K562 (cell line): ENCODE measurements around the gene UQCRC2. TPM values are rescaled to one million over a fixed set of nuclear protein-coding genes. Genes with fewer than 3 reads are reported as not detected.

Experiments used
- ARHGAP35 ChIP-seq: fragments of 450-650 bp; IDR thresholded peaks from 2 replicates; pipeline ENCODE4 v1.6.1; 2018; ENCODE audit not compliant: partially characterized antibody
- ARNT ChIP-seq, 2 experiments: fragments of 450-650 bp; IDR thresholded peaks; 2 replicates each; pipeline ENCODE4 v1.6.1; 2016; ENCODE audit warnings: mild to moderate bottlenecking in 1 of 2
- BACH1 ChIP-seq: fragments of 200-800 bp; sonication (Bioruptor generic); IDR thresholded peaks from 2 replicates; pipeline ENCODE4 v1.6.1; 2016; ENCODE audit warnings: missing genetic modification characterization, missing compliant biosample characterization
- DPF2 ChIP-seq: fragments of 450-650 bp; IDR thresholded peaks from 2 replicates; pipeline ENCODE4 v1.6.1; 2016
- ETV1 ChIP-seq: fragments of 450-650 bp; conservative IDR thresholded peaks from 2 replicates; pipeline ENCODE4 v1.6.1; 2016; ENCODE audit warnings: missing genetic modification characterization, control low read depth, low read depth, missing compliant biosample characterization
- EWSR1 ChIP-seq: fragments of 450-650 bp; IDR thresholded peaks from 2 replicates; pipeline ENCODE4 v1.6.1; 2018; ENCODE audit warnings: borderline replicate concordance, mild to moderate bottlenecking, low read depth, moderate library complexity; ENCODE audit not compliant: partially characterized antibody
- JUND ChIP-seq, 2 experiments: IDR thresholded peaks; 2 replicates in 1 of 2; 3 replicates in 1 of 2; pipeline ENCODE4 v1.6.1; 2011; ENCODE audit warnings: borderline replicate concordance in 2 of 2, low read depth in 2 of 2, low read length in 2 of 2, improper control_type of control experiment in 1 of 2, missing biosample characterization in 1 of 2, missing genetic modification characterization in 1 of 2, missing genetic modification reagents in 1 of 2
- KAT8 ChIP-seq: fragments of 450-650 bp; IDR thresholded peaks from 2 replicates; pipeline ENCODE4 v1.6.1; 2016; ENCODE audit warnings: low read depth, mild to moderate bottlenecking
- MAZ ChIP-seq, 2 experiments: fragments of 450-650 bp in 1 of 2; sonication (generic) in 1 of 2; formaldehyde crosslinking; IDR thresholded peaks in 1 of 2; conservative IDR thresholded peaks in 1 of 2; 2 replicates each; pipeline versions ENCODE4 v1.4.0 to v1.5.0; 2020; ENCODE audit warnings: mild to moderate bottlenecking in 1 of 2, missing genetic modification reagents in 1 of 2
- OTX1 ChIP-seq: fragments of 450-650 bp; formaldehyde crosslinking; IDR thresholded peaks from 2 replicates; pipeline ENCODE4 v1.4.0; 2022; ENCODE audit warnings: mild to moderate bottlenecking
- POLR2B ChIP-seq: fragments of 450-650 bp; IDR thresholded peaks from 2 replicates; pipeline ENCODE4 v1.6.1; 2018; ENCODE audit warnings: low read depth; ENCODE audit not compliant: partially characterized antibody
- POLR2G ChIP-seq: fragments of 200-400 bp; formaldehyde crosslinking; IDR thresholded peaks from 2 replicates; pipeline ENCODE4 v1.6.1; 2017; ENCODE audit warnings: low read depth, mild to moderate bottlenecking, antibody characterized with exemption, low read length, moderate library complexity
- PYGO2 ChIP-seq: fragments of 450-650 bp; IDR thresholded peaks from 2 replicates; pipeline ENCODE4 v1.6.1; 2016; ENCODE audit warnings: mild to moderate bottlenecking, missing genetic modification characterization, moderate library complexity, missing compliant biosample characterization
- SETDB1 ChIP-seq: IDR thresholded peaks from one replicate; pipeline ENCODE4 v1.6.1; 2012; ENCODE audit warnings: low read length, control low read depth, inconsistent platforms
- SMAD3 ChIP-seq: fragments of 450-650 bp; formaldehyde crosslinking; conservative IDR thresholded peaks from 2 replicates; pipeline ENCODE4 v1.4.0; 2020; ENCODE audit warnings: mild to moderate bottlenecking
- TCF7L2 ChIP-seq: fragments of 150-350 bp; IDR thresholded peaks from 2 replicates; pipeline ENCODE4 v1.6.1; 2016; ENCODE audit warnings: low read depth, mild to moderate bottlenecking, low read length, moderate library complexity
- THAP7 ChIP-seq: fragments of 250-450 bp; sonication (Bioruptor Pico); IDR thresholded peaks from 2 replicates; pipeline ENCODE4 v1.5.0; 2021
- U2AF1 ChIP-seq: fragments of 200-400 bp; formaldehyde crosslinking; optimal IDR thresholded peaks from 2 replicates; pipeline ENCODE3; 2017; ENCODE audit warnings: mild to moderate bottlenecking, low read depth, low read length, moderate library complexity
- VEZF1 ChIP-seq: fragments of 200-800 bp; sonication (Bioruptor generic); IDR thresholded peaks from 2 replicates; pipeline ENCODE4 v1.6.1; 2017; ENCODE audit warnings: missing genetic modification characterization, missing compliant biosample characterization
- ZNF316 ChIP-seq: fragments of 450-650 bp; IDR thresholded peaks from 2 replicates; pipeline ENCODE4 v1.6.1; 2016
- ZNF644 ChIP-seq: fragments of 200-800 bp; sonication (Bioruptor generic); IDR thresholded peaks from 2 replicates; pipeline ENCODE4 v1.6.1; 2016; ENCODE audit warnings: low read depth, missing genetic modification characterization, missing compliant biosample characterization
- ZNF77 ChIP-seq: fragments of 250-450 bp; sonication (Bioruptor Pico); IDR thresholded peaks from 2 replicates; pipeline ENCODE4 v1.5.0; 2020
- polyA plus RNA-seq, 8 experiments: library from polyadenylated mRNA; depleted of rRNA in 4 of 8; stranded (reverse) in 5 of 8; unstranded in 3 of 8; fragments of >200 nt; fragmentation: Nextera tagmentation in 2 of 8; fragmentation: Illumina TruSeq in 1 of 8; extraction: Ambion mirVana in 2 of 8; extraction: Trizol in 1 of 8; gene quantifications; 2 replicates each; pipeline versions ENCODE4 v1.2.1 to v1.2.3, GENCODE V29; 2011 to 2014; ENCODE audit warnings: inconsistent platforms in 1 of 8, missing spikeins in 1 of 8
- total RNA-seq, 7 experiments: library from RNA; depleted of rRNA in 6 of 7; stranded (reverse); fragments of >200 nt in 6 of 7; fragmentation: Illumina TruSeq in 2 of 7; extraction: Trizol in 2 of 7; gene quantifications; 2 replicates each; pipeline versions ENCODE4 v1.2.1 to v1.2.3, GENCODE V29; 2011 to 2021; ENCODE audit warnings: low replicate concordance in 1 of 7
- TF ChIP-seq, protein P1 (sequence below): sonication (generic); formaldehyde crosslinking; IDR thresholded peaks from 2 replicates; pipeline ENCODE4 v1.8.1; 2023; ENCODE audit warnings: mild to moderate bottlenecking, missing genetic modification reagents
- TF ChIP-seq, protein P2 (sequence below): fragments of 250-450 bp; sonication (Bioruptor Pico); IDR thresholded peaks from 2 replicates; pipeline ENCODE4 v1.8.0; 2022; ENCODE audit warnings: moderate library complexity, mild to moderate bottlenecking, inconsistent platforms

The UQCRC2 gene
- total and polyA plus RNA-seq, 9 of the 15 experiments (the other 6 are each of a cell fraction or from before 2014, with no cell fraction given) = 177 to 516 (median 319) TPM

DNA sequence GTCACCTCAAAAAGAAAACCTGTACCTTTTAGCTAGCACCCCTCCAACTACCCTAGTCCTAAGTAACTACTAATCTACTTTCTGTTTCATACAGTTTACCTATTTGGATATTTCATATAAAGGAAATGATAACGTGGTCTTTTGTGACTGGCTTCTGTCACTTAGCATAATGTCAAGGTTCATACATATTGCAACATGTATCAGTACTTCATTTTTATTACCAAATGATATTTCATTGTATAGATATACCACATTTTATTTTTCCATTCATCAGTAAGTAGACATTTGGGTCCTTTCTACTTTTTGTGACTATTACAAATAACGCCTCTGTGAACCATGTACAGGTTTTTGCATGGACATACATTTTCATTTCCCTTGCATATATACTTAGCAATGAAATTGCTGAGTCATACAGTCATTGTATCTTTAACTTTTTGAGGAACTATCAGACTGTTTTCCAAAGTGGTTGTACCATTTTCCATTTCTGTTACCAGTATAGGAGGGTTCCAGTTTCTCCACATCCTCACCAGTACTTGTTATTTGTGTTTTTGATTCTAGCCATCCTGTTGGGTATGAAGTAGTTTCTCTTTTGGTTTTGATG lies 78.4 kb downstream of the UQCRC2 start (continued):
- no peak for TF ChIP-seq SETDB1
- TF ChIP-seq DPF2 = peak; percentile 45; the same call in 1 of the 2 replicates
- TF ChIP-seq, protein P1, sequence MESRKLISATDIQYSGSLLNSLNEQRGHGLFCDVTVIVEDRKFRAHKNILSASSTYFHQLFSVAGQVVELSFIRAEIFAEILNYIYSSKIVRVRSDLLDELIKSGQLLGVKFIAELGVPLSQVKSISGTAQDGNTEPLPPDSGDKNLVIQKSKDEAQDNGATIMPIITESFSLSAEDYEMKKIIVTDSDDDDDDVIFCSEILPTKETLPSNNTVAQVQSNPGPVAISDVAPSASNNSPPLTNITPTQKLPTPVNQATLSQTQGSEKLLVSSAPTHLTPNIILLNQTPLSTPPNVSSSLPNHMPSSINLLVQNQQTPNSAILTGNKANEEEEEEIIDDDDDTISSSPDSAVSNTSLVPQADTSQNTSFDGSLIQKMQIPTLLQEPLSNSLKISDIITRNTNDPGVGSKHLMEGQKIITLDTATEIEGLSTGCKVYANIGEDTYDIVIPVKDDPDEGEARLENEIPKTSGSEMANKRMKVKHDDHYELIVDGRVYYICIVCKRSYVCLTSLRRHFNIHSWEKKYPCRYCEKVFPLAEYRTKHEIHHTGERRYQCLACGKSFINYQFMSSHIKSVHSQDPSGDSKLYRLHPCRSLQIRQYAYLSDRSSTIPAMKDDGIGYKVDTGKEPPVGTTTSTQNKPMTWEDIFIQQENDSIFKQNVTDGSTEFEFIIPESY (CRISPR knock-in tag) = peak; percentile 73; the same call in 1 of the 2 replicates
- TF ChIP-seq ZNF77 (CRISPR knock-in tag) = no peak
- TF ChIP-seq POLR2B = no peak
- TF ChIP-seq KAT8 = no peak
- no peak for TF ChIP-seq EWSR1
- no peak for TF ChIP-seq ARNT (IDR thresholded peaks at IDR 0.05)
- TF ChIP-seq JUND (IDR thresholded peaks at IDR 0.05; ENCODE audit: borderline replicate concordance, low read depth, low read length) = no peak
- TF ChIP-seq JUND (tag; IDR thresholded peaks at IDR 0.05; ENCODE audit: borderline replicate concordance, low read depth, low read length) = 0 out of 3 replicates have a peak, but pooled peaks have one; percentile 13
- no peak for TF ChIP-seq TCF7L2
- TF ChIP-seq VEZF1 (CRISPR knock-in tag) = no peak
- TF ChIP-seq SMAD3 (CRISPR knock-in tag) = no peak
- TF ChIP-seq ZNF316 = peak; percentile 98
- no peak for TF ChIP-seq U2AF1
- no peak for TF ChIP-seq THAP7
- 0 out of 2 replicates have a peak, but pooled peaks have one; percentile 27 for TF ChIP-seq ETV1 (tag)
- TF ChIP-seq ARHGAP35 = no peak
- TF ChIP-seq, protein P2, sequence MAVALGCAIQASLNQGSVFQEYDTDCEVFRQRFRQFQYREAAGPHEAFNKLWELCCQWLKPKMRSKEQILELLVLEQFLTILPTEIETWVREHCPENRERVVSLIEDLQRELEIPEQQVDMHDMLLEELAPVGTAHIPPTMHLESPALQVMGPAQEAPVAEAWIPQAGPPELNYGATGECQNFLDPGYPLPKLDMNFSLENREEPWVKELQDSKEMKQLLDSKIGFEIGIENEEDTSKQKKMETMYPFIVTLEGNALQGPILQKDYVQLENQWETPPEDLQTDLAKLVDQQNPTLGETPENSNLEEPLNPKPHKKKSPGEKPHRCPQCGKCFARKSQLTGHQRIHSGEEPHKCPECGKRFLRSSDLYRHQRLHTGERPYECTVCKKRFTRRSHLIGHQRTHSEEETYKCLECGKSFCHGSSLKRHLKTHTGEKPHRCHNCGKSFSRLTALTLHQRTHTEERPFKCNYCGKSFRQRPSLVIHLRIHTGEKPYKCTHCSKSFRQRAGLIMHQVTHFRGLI (CRISPR knock-in tag) = no peak
- TF ChIP-seq PYGO2 (tag) = no peak
- TF ChIP-seq MAZ (CRISPR knock-in tag; conservative IDR thresholded peaks at IDR 0.05 in 1 of 2, IDR thresholded peaks at IDR 0.05 in 1 of 2) = no peak
- TF ChIP-seq ZNF644 (tag) = no peak
- no peak for TF ChIP-seq POLR2G
- TF ChIP-seq BACH1 (tag) = peak; percentile 82; the same call in 1 of the 2 replicates
- TF ChIP-seq OTX1 (CRISPR knock-in tag) = no peak
